ENCODE measurements around the gene SPRTN. TPM values are rescaled to one million over a fixed set of nuclear protein-coding genes. Genes with fewer than 3 reads are reported as not detected.

The SPRTN gene
- total and polyA plus RNA-seq, 2 donors, result 8.4 to 14.0 TPM

Other genes starting within 250 kb of the SPRTN start
- gene TRIM67, start 176.2 kb upstream of the SPRTN start, total RNA-seq, result 0.05 TPM
- 0.05 TPM for gene TRIM67, start 176.2 kb upstream of the SPRTN start, polyA plus RNA-seq
- gene GNPAT, start 97.1 kb upstream of the SPRTN start, total RNA-seq, result 45.9 TPM
- 54.3 TPM for gene GNPAT, start 97.1 kb upstream of the SPRTN start, polyA plus RNA-seq
- gene EXOC8, start 441 bp upstream of the SPRTN start, total RNA-seq, result 8.8 TPM
- gene EXOC8, start 441 bp upstream of the SPRTN start, polyA plus RNA-seq, result 11.6 TPM
- gene EGLN1, start 84.0 kb downstream of the SPRTN start, total RNA-seq, result 26.9 TPM
- gene EGLN1, start 84.0 kb downstream of the SPRTN start, polyA plus RNA-seq, result 12.4 TPM
- gene TSNAX, start 190.4 kb downstream of the SPRTN start, total RNA-seq, result 36.4 TPM
- gene TSNAX, start 190.4 kb downstream of the SPRTN start, polyA plus RNA-seq, result 36.9 TPM